NT2/D1 (cell line): ENCODE measurements around the gene SRPX2.

ENCODE experiments used
- SUZ12 ChIP-seq: IDR thresholded peaks from 2 replicates; pipeline ENCODE4 v1.6.1; 2011; ENCODE audit not compliant: insufficient read length, insufficient read depth; ENCODE audit errors: extremely low read depth
- YY1 ChIP-seq: IDR thresholded peaks from 2 replicates; pipeline ENCODE4 v1.6.1; 2011; ENCODE audit not compliant: insufficient read length, insufficient read depth
- ZNF274 ChIP-seq: IDR thresholded peaks from 2 replicates; pipeline ENCODE4 v1.6.1; 2011; ENCODE audit warnings: mild to moderate bottlenecking, low read depth, low read length

DNA sequence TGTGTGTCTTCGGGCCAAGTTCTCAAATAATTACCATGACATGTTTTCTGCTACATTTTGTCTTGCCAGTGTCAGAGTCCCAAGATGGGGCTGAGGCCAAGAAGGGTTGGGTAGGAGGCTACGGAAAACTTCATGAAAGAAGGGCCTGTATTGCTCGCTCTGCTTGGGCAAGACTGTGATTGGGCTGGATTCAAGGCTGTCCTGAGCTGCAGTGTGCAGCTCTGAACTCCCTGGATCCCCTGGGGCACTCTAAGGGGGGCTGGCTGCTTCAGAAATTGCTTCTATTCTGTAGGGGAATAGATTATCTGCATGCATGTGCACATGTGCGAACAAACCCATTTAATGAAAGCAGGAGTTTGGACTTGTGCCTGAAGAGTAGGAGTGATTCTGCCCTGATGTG is 21.0 kb upstream of the SRPX2 start:
- TF ChIP-seq SUZ12 (no peak), YY1 (no peak), ZNF274 (no peak)
